Uterus (tissue), 2 donors: Measurements from ENCODE around the gene SLC15A5.

Experiments used
- POLR2A ChIP-seq, 2 donors: fragments of 450-650 bp; IDR thresholded peaks; one replicate each; pipeline ENCODE4 v1.6.1; 2016; ENCODE audit warnings: antibody characterized with exemption in 2 of 2, mild to moderate bottlenecking in 1 of 2, moderate library complexity in 1 of 2
- TF ChIP-seq, protein P1 (sequence below), 4 experiments: fragments of 200-600 bp in 2 of 4; fragments of 450-650 bp in 2 of 4; sonication (generic) in 2 of 4; IDR thresholded peaks; one replicate each; pipeline ENCODE4 v1.5.1; 2016 to 2019; ENCODE audit warnings: antibody characterized with exemption in 4 of 4, mild to moderate bottlenecking in 2 of 4, moderate library complexity in 1 of 4

DNA sequence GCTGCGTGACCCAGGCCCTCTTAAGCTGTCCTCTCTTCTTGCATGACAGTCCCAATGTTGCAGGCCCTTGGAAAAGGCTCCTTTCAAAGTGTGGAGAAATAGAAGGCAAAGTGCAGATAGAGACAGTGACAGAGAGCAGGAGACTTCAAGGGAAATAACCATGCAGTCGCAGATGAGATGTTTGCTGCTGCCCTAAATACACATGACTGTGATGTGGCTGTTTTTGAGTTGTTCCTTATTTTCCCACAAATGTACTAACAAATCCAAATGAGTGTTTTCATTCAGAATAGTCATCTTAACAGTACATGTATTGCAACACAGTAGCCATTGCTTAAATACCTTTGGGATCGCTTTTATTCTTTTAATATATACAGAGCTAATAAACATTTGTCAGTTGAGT, 101.6 kb downstream of the SLC15A5 start:
- TF ChIP-seq, protein P1, sequence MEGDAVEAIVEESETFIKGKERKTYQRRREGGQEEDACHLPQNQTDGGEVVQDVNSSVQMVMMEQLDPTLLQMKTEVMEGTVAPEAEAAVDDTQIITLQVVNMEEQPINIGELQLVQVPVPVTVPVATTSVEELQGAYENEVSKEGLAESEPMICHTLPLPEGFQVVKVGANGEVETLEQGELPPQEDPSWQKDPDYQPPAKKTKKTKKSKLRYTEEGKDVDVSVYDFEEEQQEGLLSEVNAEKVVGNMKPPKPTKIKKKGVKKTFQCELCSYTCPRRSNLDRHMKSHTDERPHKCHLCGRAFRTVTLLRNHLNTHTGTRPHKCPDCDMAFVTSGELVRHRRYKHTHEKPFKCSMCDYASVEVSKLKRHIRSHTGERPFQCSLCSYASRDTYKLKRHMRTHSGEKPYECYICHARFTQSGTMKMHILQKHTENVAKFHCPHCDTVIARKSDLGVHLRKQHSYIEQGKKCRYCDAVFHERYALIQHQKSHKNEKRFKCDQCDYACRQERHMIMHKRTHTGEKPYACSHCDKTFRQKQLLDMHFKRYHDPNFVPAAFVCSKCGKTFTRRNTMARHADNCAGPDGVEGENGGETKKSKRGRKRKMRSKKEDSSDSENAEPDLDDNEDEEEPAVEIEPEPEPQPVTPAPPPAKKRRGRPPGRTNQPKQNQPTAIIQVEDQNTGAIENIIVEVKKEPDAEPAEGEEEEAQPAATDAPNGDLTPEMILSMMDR (IDR thresholded peaks at IDR 0.05), result no peak
- no peak for TF ChIP-seq POLR2A (IDR thresholded peaks at IDR 0.05)
